ENCODE data around the gene CNP.

- TF ChIP-seq, protein P1, sequence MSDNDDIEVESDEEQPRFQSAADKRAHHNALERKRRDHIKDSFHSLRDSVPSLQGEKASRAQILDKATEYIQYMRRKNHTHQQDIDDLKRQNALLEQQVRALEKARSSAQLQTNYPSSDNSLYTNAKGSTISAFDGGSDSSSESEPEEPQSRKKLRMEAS (IDR thresholded peaks at IDR 0.05): no peak
- no peak for TF ChIP-seq NFIC (IDR thresholded peaks at IDR 0.05)
- TF ChIP-seq EGR1 (IDR thresholded peaks at IDR 0.05): no peak
- TF ChIP-seq YY1 (IDR thresholded peaks at IDR 0.05; ENCODE audit: low read depth): no peak
- TF ChIP-seq EP300 (IDR thresholded peaks at IDR 0.05; ENCODE audit: borderline replicate concordance): no peak
- no peak for TF ChIP-seq USF1 (IDR thresholded peaks at IDR 0.05)
- TF ChIP-seq RAD21 (IDR thresholded peaks at IDR 0.05; ENCODE audit: low read depth): no peak
- no peak for TF ChIP-seq CEBPB (IDR thresholded peaks at IDR 0.05)
- TF ChIP-seq, protein P2, sequence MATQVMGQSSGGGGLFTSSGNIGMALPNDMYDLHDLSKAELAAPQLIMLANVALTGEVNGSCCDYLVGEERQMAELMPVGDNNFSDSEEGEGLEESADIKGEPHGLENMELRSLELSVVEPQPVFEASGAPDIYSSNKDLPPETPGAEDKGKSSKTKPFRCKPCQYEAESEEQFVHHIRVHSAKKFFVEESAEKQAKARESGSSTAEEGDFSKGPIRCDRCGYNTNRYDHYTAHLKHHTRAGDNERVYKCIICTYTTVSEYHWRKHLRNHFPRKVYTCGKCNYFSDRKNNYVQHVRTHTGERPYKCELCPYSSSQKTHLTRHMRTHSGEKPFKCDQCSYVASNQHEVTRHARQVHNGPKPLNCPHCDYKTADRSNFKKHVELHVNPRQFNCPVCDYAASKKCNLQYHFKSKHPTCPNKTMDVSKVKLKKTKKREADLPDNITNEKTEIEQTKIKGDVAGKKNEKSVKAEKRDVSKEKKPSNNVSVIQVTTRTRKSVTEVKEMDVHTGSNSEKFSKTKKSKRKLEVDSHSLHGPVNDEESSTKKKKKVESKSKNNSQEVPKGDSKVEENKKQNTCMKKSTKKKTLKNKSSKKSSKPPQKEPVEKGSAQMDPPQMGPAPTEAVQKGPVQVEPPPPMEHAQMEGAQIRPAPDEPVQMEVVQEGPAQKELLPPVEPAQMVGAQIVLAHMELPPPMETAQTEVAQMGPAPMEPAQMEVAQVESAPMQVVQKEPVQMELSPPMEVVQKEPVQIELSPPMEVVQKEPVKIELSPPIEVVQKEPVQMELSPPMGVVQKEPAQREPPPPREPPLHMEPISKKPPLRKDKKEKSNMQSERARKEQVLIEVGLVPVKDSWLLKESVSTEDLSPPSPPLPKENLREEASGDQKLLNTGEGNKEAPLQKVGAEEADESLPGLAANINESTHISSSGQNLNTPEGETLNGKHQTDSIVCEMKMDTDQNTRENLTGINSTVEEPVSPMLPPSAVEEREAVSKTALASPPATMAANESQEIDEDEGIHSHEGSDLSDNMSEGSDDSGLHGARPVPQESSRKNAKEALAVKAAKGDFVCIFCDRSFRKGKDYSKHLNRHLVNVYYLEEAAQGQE (IDR thresholded peaks at IDR 0.05; ENCODE audit: low read depth): no peak
- no peak for TF ChIP-seq CREB1 (IDR thresholded peaks at IDR 0.05; ENCODE audit: low read depth)
- TF ChIP-seq TEAD4 (IDR thresholded peaks at IDR 0.05): no peak
Observed at GRCh38 chr17:41984454-41984853, 17.9 kb downstream of the CNP start.
